BLaER1 treated with 17β-estradiol and CSF1 and Interleukin-3, amounts not matched to agents 10 nM and 100 nM (cell line): ENCODE data around the gene PDIA5.

ENCODE experiments used
- H3K27ac ChIP-seq, 11 experiments: shearing (Covaris generic); formaldehyde crosslinking; 2 replicates each; pipeline ENCODE4 v1.8.1; 2022
- H3K27me3 ChIP-seq, 11 experiments: shearing (Covaris generic); formaldehyde crosslinking; 2 replicates each; pipeline ENCODE4 v1.8.1; 2022
- H3K36me3 ChIP-seq, 11 experiments: shearing (Covaris generic); formaldehyde crosslinking; 2 replicates each; pipeline ENCODE4 v1.8.1; 2022
- H3K4me1 ChIP-seq, 10 experiments: shearing (Covaris generic); formaldehyde crosslinking; 2 replicates each; pipeline ENCODE4 v1.8.1; 2022
- H3K4me2 ChIP-seq, 11 experiments: shearing (Covaris generic); formaldehyde crosslinking; 2 replicates each; pipeline ENCODE4 v1.8.1; 2022
- H3K4me3 ChIP-seq, 10 experiments: shearing (Covaris generic); formaldehyde crosslinking; 2 replicates each; pipeline ENCODE4 v1.8.1; 2022
- H3K9ac ChIP-seq, 11 experiments: shearing (Covaris generic); formaldehyde crosslinking; 2 replicates each; pipeline ENCODE4 v1.8.1; 2022
- H3K9me3 ChIP-seq, 11 experiments: shearing (Covaris generic); formaldehyde crosslinking; replicated peaks in 1 of 11; 2 replicates each; pipeline ENCODE4 v1.8.1; 2022
- H4K20me1 ChIP-seq, 11 experiments: shearing (Covaris generic); formaldehyde crosslinking; 2 replicates each; pipeline ENCODE4 v1.8.1; 2022
- Cebpa-rat ChIP-seq, 11 experiments: shearing (Covaris generic); IDR thresholded peaks; 2 replicates each; pipeline ENCODE4 v1.8.1; 2022

PDIA5 gene

GRCh38 chr3:123098426-123099330 lies 31.9 kb downstream of the PDIA5 start:
- TF ChIP-seq Cebpa-rat (IDR thresholded peaks at IDR 0.05) = no peak
- Histone ChIP-seq H3K9ac (no peak overlapping the region), H3K36me3 (peaks cover 0 to 16% (median 6%) of the 10 kb centered on the region in 11 experiments; a peak in 8 of 22 replicates), H3K27ac (no peak overlapping the region), H3K4me1 (peaks cover 0 to 14% (median 4%) of the 10 kb centered on the region in 10 experiments; a peak in 9 of 20 replicates), H3K27me3 (no peaks in the 10 kb centered on the region), H4K20me1 (peaks cover 0 to 45% (median 7%) of the 10 kb centered on the region in 11 experiments; a peak in 14 of 22 replicates), H3K4me3 (no peak overlapping the region), H3K4me2 (0 out of 22 replicates have a peak overlapping the region, but pooled peaks of 1 of the 11 experiments have one; percentile 7), H3K9me3 (no peaks in the 10 kb centered on the region)

- Histone ChIP-seq H3K9ac (no peak overlapping the region), H3K4me2 (peak overlapping the region in 4 of 11 experiments; percentile 7 to 36 (median 12); a peak in 5 of 22 replicates), H3K9me3 (no peaks in the 10 kb centered on the region), H3K27ac (no peak overlapping the region), H3K27me3 (0 out of 22 replicates have a peak, but pooled peaks cover 0 to 4% (median 0%) of the 10 kb centered on the region in 11 experiments), H4K20me1 (peaks cover 0 to 54% (median 7%) of the 10 kb centered on the region in 11 experiments; a peak in 14 of 22 replicates), H3K36me3 (peaks cover 0 to 15% (median 6%) of the 10 kb centered on the region in 11 experiments; a peak in 10 of 22 replicates), H3K4me1 (peaks cover 4 to 22% (median 11%) of the 10 kb centered on the region in 10 experiments; a peak in 14 of 20 replicates), H3K4me3 (no peak overlapping the region)
- TF ChIP-seq Cebpa-rat (IDR thresholded peaks at IDR 0.05) = no peak
These were observed 32.7 kb downstream of the PDIA5 start for GRCh38 chr3:123099331-123100192.

GRCh38 chr3:123100193-123100776 lies 33.5 kb downstream of the PDIA5 start:
- peaks cover 0 to 61% (median 14%) of the 10 kb centered on the region in 11 experiments; a peak in 14 of 22 replicates for H4K20me1 ChIP-seq
- H3K27ac ChIP-seq = no peak overlapping the region
- H3K9me3 ChIP-seq = no peaks in the 10 kb centered on the region
- no peak overlapping the region for H3K9ac ChIP-seq
- peaks cover 11 to 29% (median 18%) of the 10 kb centered on the region in 10 experiments; a peak in 19 of 20 replicates for H3K4me1 ChIP-seq
- H3K4me3 ChIP-seq = no peak overlapping the region
- H3K27me3 ChIP-seq = 0 out of 22 replicates have a peak, but pooled peaks cover 0 to 4% (median 0%) of the 10 kb centered on the region in 11 experiments
- peaks cover 0 to 14% (median 6%) of the 10 kb centered on the region in 11 experiments; a peak in 10 of 22 replicates for H3K36me3 ChIP-seq
- peak overlapping the region in 4 of 11 experiments; percentile 7 to 36 (median 12); a peak in 5 of 22 replicates for H3K4me2 ChIP-seq
- TF ChIP-seq Cebpa-rat (IDR thresholded peaks at IDR 0.05) = no peak

- H3K36me3 ChIP-seq = peaks cover 0 to 23% (median 9%) of the 10 kb centered on the region in 11 experiments; a peak in 11 of 22 replicates
- H3K4me2 ChIP-seq = no peak overlapping the region
- peaks cover 0 to 11% (median 7%) of the 10 kb centered on the region in 11 experiments; a peak in 10 of 22 replicates for H3K27me3 ChIP-seq
- no peak overlapping the region for H3K27ac ChIP-seq
- no peak for TF ChIP-seq Cebpa-rat (IDR thresholded peaks at IDR 0.05)
- H3K4me3 ChIP-seq = no peak overlapping the region
- no peaks in the 10 kb centered on the region for H3K9me3 ChIP-seq
- peaks cover 0 to 59% (median 17%) of the 10 kb centered on the region in 11 experiments; a peak in 15 of 22 replicates for H4K20me1 ChIP-seq
- H3K4me1 ChIP-seq = peaks cover 15 to 38% (median 28%) of the 10 kb centered on the region in 10 experiments; a peak in 19 of 20 replicates
- no peak overlapping the region for H3K9ac ChIP-seq
These were observed 35.4 kb downstream of the PDIA5 start for GRCh38 chr3:123102249-123102648.

GRCh38 chr3:123102826-123103225 lies 36.0 kb downstream of the PDIA5 start:
- Histone ChIP-seq H3K4me2 (no peak overlapping the region), H3K27me3 (peaks cover 0 to 17% (median 12%) of the 10 kb centered on the region in 11 experiments; a peak in 14 of 22 replicates), H3K36me3 (peaks cover 0 to 25% (median 10%) of the 10 kb centered on the region in 11 experiments; a peak in 11 of 22 replicates), H3K9me3 (no peaks in the 10 kb centered on the region), H3K9ac (no peak overlapping the region), H3K27ac (no peak overlapping the region), H4K20me1 (peaks cover 0 to 59% (median 16%) of the 10 kb centered on the region in 11 experiments; a peak in 14 of 22 replicates), H3K4me3 (no peak overlapping the region), H3K4me1 (peaks cover 15 to 38% (median 28%) of the 10 kb centered on the region in 10 experiments; a peak in 19 of 20 replicates)
- no peak for TF ChIP-seq Cebpa-rat (IDR thresholded peaks at IDR 0.05)

- no peak for TF ChIP-seq Cebpa-rat (IDR thresholded peaks at IDR 0.05)
- no peak overlapping the region for H3K4me3 ChIP-seq
- peaks cover 0 to 45% (median 16%) of the 10 kb centered on the region in 11 experiments; a peak in 14 of 22 replicates for H4K20me1 ChIP-seq
- H3K36me3 ChIP-seq = peaks cover 0 to 25% (median 10%) of the 10 kb centered on the region in 11 experiments; a peak in 10 of 22 replicates
- peaks cover 15 to 43% (median 28%) of the 10 kb centered on the region in 10 experiments; a peak in 19 of 20 replicates for H3K4me1 ChIP-seq
- no peak overlapping the region for H3K9ac ChIP-seq
- H3K27ac ChIP-seq = no peak overlapping the region
- H3K27me3 ChIP-seq = peaks cover 0 to 26% (median 22%) of the 10 kb centered on the region in 11 experiments; a peak in 18 of 22 replicates
- no peaks in the 10 kb centered on the region for H3K9me3 ChIP-seq
- peak overlapping the region in 10 of 11 experiments; percentile 13 to 68 (median 46); a peak in 14 of 22 replicates for H3K4me2 ChIP-seq
These were observed 37.7 kb downstream of the PDIA5 start for GRCh38 chr3:123104550-123104949.

GRCh38 chr3:123105201-123106189 lies 38.7 kb downstream of the PDIA5 start:
- no peak for TF ChIP-seq Cebpa-rat (IDR thresholded peaks at IDR 0.05)
- peaks cover 22 to 43% (median 34%) of the 10 kb centered on the region in 10 experiments for H3K4me1 ChIP-seq
- no peak overlapping the region for H3K9ac ChIP-seq
- H3K27me3 ChIP-seq = peaks cover 7 to 33% (median 24%) of the 10 kb centered on the region in 11 experiments
- no peak overlapping the region for H3K27ac ChIP-seq
- H3K4me3 ChIP-seq = no peak overlapping the region
- peak overlapping the region; percentile 17 to 70 (median 52); a peak in 20 of 22 replicates for H3K4me2 ChIP-seq
- H3K9me3 ChIP-seq = no peaks in the 10 kb centered on the region
- H4K20me1 ChIP-seq = peaks cover 0 to 42% (median 16%) of the 10 kb centered on the region in 11 experiments; a peak in 15 of 22 replicates
- peaks cover 0 to 25% (median 10%) of the 10 kb centered on the region in 11 experiments; a peak in 10 of 22 replicates for H3K36me3 ChIP-seq
